ENCODE results near the gene ECE1.

The ECE1 gene

DNA sequence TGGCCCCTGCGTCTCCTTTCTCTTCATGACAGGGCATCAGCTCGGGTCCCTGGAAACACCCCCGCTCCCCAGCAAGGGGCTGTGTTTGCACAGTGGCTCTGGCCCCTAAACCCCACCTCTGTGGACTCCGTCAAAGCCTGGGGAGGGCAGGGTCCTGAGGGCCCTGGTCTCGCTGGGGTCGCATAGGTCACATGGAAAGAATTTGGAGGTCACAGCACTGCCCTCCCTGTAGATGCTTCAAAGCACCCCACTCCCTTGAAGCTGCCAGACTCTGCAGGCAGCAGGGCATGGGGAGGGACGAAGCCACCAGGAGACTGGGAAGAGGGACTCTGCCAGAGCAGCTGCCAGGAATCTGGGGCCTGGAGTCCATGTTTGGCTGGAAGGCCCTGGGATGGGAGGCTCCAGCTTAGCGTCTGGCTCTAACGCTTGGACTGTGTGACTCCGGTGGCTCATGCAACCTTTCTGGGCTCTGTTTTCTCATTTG is 36.6 kb upstream of the ECE1 start:
- DNase-seq: no peak
- Histone ChIP-seq H3K4me3 (ENCODE audit: low read depth, low read length) (no peak overlapping the region), H3K9me3 (ENCODE audit: severe bottlenecking) (no peaks in the 10 kb centered on the region), H3K27ac (no peak overlapping the region), H3K36me3 (peaks cover 2% of the 10 kb centered on the region; the same call in 1 of the 2 replicates), H3K27me3 (ENCODE audit: insufficient read depth, low read depth, severe bottlenecking) (no peaks in the 10 kb centered on the region)
- TF ChIP-seq, protein P1, sequence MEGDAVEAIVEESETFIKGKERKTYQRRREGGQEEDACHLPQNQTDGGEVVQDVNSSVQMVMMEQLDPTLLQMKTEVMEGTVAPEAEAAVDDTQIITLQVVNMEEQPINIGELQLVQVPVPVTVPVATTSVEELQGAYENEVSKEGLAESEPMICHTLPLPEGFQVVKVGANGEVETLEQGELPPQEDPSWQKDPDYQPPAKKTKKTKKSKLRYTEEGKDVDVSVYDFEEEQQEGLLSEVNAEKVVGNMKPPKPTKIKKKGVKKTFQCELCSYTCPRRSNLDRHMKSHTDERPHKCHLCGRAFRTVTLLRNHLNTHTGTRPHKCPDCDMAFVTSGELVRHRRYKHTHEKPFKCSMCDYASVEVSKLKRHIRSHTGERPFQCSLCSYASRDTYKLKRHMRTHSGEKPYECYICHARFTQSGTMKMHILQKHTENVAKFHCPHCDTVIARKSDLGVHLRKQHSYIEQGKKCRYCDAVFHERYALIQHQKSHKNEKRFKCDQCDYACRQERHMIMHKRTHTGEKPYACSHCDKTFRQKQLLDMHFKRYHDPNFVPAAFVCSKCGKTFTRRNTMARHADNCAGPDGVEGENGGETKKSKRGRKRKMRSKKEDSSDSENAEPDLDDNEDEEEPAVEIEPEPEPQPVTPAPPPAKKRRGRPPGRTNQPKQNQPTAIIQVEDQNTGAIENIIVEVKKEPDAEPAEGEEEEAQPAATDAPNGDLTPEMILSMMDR (IDR thresholded peaks at IDR 0.05; ENCODE audit: low read depth, low read length): no peak

DNA sequence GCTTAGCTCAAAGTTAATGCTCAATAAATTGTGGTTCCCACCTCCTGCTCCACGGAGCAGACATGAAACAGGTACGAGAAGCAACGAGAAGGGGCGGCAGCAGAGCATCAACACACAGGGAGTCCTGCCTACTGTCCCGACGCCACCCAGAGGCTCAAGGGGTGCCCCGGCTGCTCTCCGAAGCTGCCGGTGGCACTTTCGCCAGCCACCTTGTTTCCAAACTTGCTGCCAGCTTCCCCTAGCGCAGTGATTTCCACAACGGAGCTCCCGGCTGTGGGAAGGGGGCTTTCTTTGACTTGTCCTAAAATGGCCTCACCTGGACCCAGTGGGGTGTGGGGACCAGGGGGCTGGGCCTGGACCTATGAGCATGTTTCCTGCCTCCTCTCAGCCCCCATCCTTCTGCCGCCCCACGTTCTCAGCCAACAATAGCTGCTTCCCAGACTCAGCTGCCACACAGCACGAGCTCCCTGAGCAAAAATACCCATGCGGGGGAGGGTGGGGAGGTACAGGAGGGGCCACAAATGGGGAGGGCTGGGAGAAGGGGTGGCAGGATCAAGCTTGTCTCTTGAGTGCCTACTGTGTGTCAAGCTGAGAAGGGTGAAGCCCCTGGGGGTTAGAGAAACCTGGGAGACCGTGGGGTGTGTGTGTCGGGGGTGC is 35.6 kb upstream of the ECE1 start:
- no peak overlapping the region for H3K4me3 ChIP-seq (ENCODE audit: low read depth, low read length)
- no peak for DNase-seq
- no peak overlapping the region for H3K27ac ChIP-seq
- H3K9me3 ChIP-seq (ENCODE audit: severe bottlenecking): no peaks in the 10 kb centered on the region
- H3K27me3 ChIP-seq (ENCODE audit: insufficient read depth, low read depth, severe bottlenecking): no peaks in the 10 kb centered on the region
- TF ChIP-seq, protein P1 (IDR thresholded peaks at IDR 0.05; ENCODE audit: low read depth, low read length): no peak
- H3K36me3 ChIP-seq: no peaks in the 10 kb centered on the region; the same call in 1 of the 2 replicates

DNA sequence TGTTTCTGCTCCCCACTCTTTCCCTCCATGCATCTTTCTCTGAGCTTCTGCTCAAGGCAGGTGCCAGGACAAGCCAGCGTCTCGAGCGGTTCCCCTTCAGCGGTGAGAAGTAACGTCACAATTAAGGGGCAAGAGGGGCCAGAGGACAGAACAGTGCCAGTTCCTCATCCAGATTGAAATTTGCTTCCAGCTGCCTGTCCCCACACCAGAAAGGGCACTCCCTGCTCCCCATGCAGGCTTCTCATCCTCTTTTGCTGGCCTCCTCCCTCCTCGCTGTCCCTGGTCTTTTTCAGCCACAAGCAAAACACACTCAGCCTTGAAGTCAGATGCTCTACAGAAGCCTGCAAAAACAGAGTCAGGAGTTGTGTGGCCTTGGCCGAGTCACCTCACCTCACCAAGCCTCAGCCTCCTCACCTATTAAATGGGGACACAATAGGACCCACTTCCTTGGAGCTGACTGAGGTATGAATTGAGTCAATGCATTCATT is 35.0 kb upstream of the ECE1 start:
- H3K4me3 ChIP-seq (ENCODE audit: low read depth, low read length): no peak overlapping the region
- H3K27ac ChIP-seq: no peak overlapping the region

DNA sequence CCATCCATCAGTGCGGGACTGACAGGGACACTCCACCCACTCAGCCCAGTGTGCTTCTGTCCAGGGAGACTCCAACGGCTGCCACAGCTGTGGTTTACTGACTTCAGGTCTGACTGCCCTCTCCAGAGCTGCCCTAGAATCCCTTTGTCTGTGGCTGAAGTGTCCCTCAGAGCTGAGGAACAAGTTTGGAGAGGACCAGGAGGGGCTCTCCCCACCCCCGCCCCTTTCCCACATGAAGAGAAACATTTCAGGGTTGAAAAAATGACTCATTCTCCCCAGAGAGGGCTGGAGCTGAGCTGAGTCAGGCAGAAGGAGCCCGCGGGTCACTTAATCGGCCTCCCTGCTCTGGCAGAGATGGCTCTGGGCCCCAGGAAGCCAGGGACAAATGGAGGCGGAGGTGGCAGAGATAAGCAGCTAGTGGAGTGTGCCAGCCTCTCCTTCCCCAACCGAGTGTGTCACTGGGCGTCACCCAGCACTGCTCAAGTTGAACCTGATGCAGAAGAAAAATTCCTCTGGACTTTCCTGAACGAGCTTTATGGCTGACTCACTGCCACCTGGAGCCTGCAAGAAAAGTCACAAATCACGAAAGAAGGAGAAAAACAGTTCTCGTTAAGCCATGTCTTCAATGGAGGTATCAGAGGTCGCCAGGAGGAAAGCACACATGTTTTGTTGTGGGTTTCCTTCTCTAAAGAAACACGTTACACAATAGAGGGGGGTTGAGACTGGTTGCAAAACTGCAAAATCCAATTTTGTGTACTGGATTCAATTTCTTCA is 34.3 kb upstream of the ECE1 start:
- no peak overlapping the region for H3K4me3 ChIP-seq (ENCODE audit: low read depth, low read length)
- H3K27ac ChIP-seq: no peak overlapping the region
- no peaks in the 10 kb centered on the region; the same call in 1 of the 2 replicates for H3K36me3 ChIP-seq
- no peaks in the 10 kb centered on the region for H3K27me3 ChIP-seq (ENCODE audit: insufficient read depth, low read depth, severe bottlenecking)
- DNase-seq: no peak
- TF ChIP-seq, protein P1 (IDR thresholded peaks at IDR 0.05; ENCODE audit: low read depth, low read length): no peak
- H3K9me3 ChIP-seq (ENCODE audit: severe bottlenecking): no peaks in the 10 kb centered on the region

More for the DNA sequence above, 35.0 kb upstream of the ECE1 start:
- no peak for DNase-seq
- no peaks in the 10 kb centered on the region for H3K9me3 ChIP-seq (ENCODE audit: severe bottlenecking)
- H3K27me3 ChIP-seq (ENCODE audit: insufficient read depth, low read depth, severe bottlenecking): no peaks in the 10 kb centered on the region
- TF ChIP-seq, protein P1 (IDR thresholded peaks at IDR 0.05; ENCODE audit: low read depth, low read length): no peak
- no peaks in the 10 kb centered on the region; the same call in 1 of the 2 replicates for H3K36me3 ChIP-seq

DNA sequence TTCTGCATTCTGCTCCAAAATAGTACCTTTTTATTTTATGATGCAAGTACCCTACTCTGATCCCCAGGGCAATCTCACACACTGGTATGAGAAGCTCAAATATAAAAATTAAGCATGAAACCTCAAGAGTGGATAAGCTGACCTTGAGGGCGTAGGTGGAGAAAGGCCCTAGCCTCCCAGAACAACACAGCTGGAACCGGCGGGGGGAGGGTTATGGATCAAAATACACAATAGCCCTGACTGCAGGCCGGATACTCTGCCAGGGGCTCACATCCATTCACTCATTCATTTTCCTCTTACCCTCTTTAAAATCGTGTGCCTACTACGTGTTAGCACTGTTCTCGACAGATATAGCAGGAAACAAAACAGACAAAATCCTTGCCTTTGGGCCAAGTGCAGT is 32.8 kb upstream of the ECE1 start:
- Histone ChIP-seq H3K36me3 (no peaks in the 10 kb centered on the region; the same call in 1 of the 2 replicates), H3K4me3 (ENCODE audit: low read depth, low read length) (no peak overlapping the region), H3K9me3 (ENCODE audit: severe bottlenecking) (no peaks in the 10 kb centered on the region), H3K27ac (no peak overlapping the region), H3K27me3 (ENCODE audit: insufficient read depth, low read depth, severe bottlenecking) (no peaks in the 10 kb centered on the region)
- TF ChIP-seq, protein P1 (IDR thresholded peaks at IDR 0.05; ENCODE audit: low read depth, low read length): no peak
- no peak for DNase-seq

Data from WERI-Rb-1 (cell line).